ENCODE measurements around the gene IDUA. TPM values are rescaled to one million over a fixed set of nuclear protein-coding genes. Genes with fewer than 3 reads are reported as not detected.

Gene IDUA
- total and polyA plus RNA-seq, 10 of the 15 experiments (the other 5 are each of a cell fraction or from before 2014, with no cell fraction given) = 0.05 to 7.6 (median 1.4) TPM; not detected in 1

DNA sequence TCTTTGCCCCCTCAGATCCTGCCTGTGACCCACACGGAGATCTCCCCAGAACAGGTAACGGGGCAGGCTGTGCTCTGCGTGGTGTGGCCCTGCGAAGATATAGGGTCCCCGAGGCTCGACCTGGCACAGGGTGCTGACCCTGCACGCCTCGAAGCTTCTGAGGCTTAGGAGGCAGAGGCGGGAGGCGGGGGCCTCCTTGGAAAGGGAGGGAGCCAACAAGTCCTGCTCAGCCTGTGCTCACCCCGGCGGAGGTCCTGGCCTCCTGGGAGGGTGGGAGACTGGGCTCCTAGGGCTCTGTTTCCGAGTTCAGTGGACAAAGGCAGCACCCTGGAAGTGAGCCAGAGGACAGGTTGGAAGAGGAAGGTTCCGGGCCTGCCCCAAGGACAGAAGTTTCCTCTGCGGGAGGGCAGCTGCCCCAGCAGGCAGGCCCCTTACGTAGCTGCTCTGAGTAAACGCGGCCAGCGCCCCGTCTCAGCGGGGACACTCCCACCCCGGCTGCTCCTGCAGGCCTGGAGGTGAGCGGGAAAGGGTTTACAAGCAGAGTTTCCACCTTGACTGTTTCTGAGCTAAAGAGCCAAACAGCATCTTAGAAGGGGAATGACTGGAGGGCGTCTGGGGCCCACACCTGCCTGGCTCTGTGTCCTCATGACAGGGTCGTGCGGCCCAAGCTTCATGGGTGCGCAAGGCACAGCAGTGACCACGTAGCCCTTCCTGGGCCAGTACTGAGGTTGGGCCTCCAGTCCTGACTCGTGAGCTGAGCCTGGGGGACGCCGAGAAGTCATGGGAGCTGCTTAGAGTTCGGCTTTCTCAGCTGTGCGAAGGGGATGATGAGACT lies 38.5 kb upstream of the IDUA start:
- ChIA-PET CTCF (no interaction called here), SMC1A (ENCODE audit: uncharacterized antibody, unreplicated experiment) (no interaction called here), RAD21 (ENCODE audit: unreplicated experiment) (no interaction called here), POLR2A (interaction anchor here (0.6 kb wide), 1 partner anchor 235 kb away, joined by 3 read pairs; no protein-coding TSS in a partner anchor)
- H2AFZ ChIP-seq (ENCODE audit: control insufficient read depth, low read depth, low read length) = no peak overlapping the region
- DNase-seq (ENCODE audit: low read depth, low spot score) (no peak), ATAC-seq (no peak), FAIRE-seq (no peak)
- intact Hi-C loops (cut with micrococcal nuclease; ENCODE audit: unreplicated experiment) = no loop called here
- H3K27ac ChIP-seq (ENCODE audit: control insufficient read depth, insufficient read depth) = no peak overlapping the region
- H3K4me1 ChIP-seq (ENCODE audit: control insufficient read depth, insufficient read depth, low read length) = no peaks in the 10 kb centered on the region
- in situ Hi-C loops (cut with MboI) = no loop called here
- no TSS peak for BruUV-seq (replicated peaks)
- H3K79me2 ChIP-seq (ENCODE audit: control insufficient read depth, insufficient read depth, low read length) = no peaks in the 10 kb centered on the region
- no peak overlapping the region for H3K4me2 ChIP-seq (ENCODE audit: control insufficient read depth, insufficient read depth)
- no peak overlapping the region for H3K4me3 ChIP-seq
- no peaks in the 10 kb centered on the region for H3K27me3 ChIP-seq (replicated peaks in 1 of 2; ENCODE audit: control insufficient read depth in 2 of 2, insufficient read depth in 2 of 2, low read length in 1 of 2)
- H3K9ac ChIP-seq (ENCODE audit: control insufficient read depth, insufficient read depth, low read length) = no peak overlapping the region
- no peaks in the 10 kb centered on the region for H3K9me3 ChIP-seq (replicated peaks; ENCODE audit: control insufficient read depth, insufficient read depth, low read length)
- 71% methylated on average over 33 of the region's 33 CpGs for WGBS (ENCODE audit: insufficient coverage, insufficient replicate concordance, low lambda C conversion rate, missing lambda C conversion rate)
- TF ChIP-seq ESRRA (IDR thresholded peaks at IDR 0.05; ENCODE audit: low read length) = no peak
- H3K36me3 ChIP-seq (ENCODE audit: control insufficient read depth in 2 of 2, insufficient read depth in 2 of 2, low read length in 1 of 2) = no peaks in the 10 kb centered on the region
- H4K20me1 ChIP-seq (ENCODE audit: control insufficient read depth, insufficient read depth) = no peaks in the 10 kb centered on the region

DNA sequence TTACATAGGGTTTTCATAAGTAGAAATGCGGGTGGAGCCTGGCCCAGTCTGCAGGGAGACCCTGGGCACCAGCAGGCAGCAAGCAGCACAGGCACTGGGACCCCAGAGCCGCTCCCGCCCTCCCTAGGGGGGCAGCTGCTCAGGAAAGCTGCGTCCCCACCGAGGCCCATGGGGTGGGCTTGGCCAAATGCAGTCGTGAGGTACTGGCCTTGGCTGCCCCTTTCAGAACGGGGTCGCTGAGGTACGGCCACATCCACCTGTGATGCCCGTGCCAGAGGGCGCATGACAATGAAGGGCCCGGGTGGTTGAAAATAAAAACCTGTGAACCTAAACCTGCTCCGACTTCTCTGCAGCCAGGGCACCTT lies 37.9 kb upstream of the IDUA start:
- Histone ChIP-seq H3K9me3 (replicated peaks; ENCODE audit: control insufficient read depth, insufficient read depth, low read length) (no peaks in the 10 kb centered on the region), H3K4me1 (ENCODE audit: control insufficient read depth, insufficient read depth, low read length) (no peaks in the 10 kb centered on the region), H3K27ac (ENCODE audit: control insufficient read depth, insufficient read depth) (no peak overlapping the region), H3K79me2 (ENCODE audit: control insufficient read depth, insufficient read depth, low read length) (no peaks in the 10 kb centered on the region), H3K9ac (ENCODE audit: control insufficient read depth, insufficient read depth, low read length) (no peak overlapping the region), H3K4me3 (no peak overlapping the region), H3K27me3 (replicated peaks in 1 of 2; ENCODE audit: control insufficient read depth in 2 of 2, insufficient read depth in 2 of 2, low read length in 1 of 2) (no peaks in the 10 kb centered on the region), H3K4me2 (ENCODE audit: control insufficient read depth, insufficient read depth) (no peak overlapping the region), H4K20me1 (ENCODE audit: control insufficient read depth, insufficient read depth) (no peaks in the 10 kb centered on the region), H3K36me3 (ENCODE audit: control insufficient read depth in 2 of 2, insufficient read depth in 2 of 2, low read length in 1 of 2) (no peaks in the 10 kb centered on the region), H2AFZ (ENCODE audit: control insufficient read depth, low read depth, low read length) (no peak overlapping the region)
- ChIA-PET CTCF (no interaction called here), SMC1A (ENCODE audit: uncharacterized antibody, unreplicated experiment) (no interaction called here), RAD21 (ENCODE audit: unreplicated experiment) (no interaction called here), POLR2A (interaction anchor here (0.6 to 1.5 kb wide), 2 partner anchors 13 to 234 kb away, joined by 3 read pairs; no protein-coding TSS in a partner anchor)
- no peak for TF ChIP-seq ETV6 (conservative IDR thresholded peaks at IDR 0.05 in 1 of 2, IDR thresholded peaks at IDR 0.05 in 1 of 2; ENCODE audit: borderline replicate concordance in 1 of 2, low read depth in 1 of 2)
- TF ChIP-seq, protein P1, sequence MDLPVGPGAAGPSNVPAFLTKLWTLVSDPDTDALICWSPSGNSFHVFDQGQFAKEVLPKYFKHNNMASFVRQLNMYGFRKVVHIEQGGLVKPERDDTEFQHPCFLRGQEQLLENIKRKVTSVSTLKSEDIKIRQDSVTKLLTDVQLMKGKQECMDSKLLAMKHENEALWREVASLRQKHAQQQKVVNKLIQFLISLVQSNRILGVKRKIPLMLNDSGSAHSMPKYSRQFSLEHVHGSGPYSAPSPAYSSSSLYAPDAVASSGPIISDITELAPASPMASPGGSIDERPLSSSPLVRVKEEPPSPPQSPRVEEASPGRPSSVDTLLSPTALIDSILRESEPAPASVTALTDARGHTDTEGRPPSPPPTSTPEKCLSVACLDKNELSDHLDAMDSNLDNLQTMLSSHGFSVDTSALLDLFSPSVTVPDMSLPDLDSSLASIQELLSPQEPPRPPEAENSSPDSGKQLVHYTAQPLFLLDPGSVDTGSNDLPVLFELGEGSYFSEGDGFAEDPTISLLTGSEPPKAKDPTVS (IDR thresholded peaks at IDR 0.05; ENCODE audit: low read depth, low read length) = no peak
- TF ChIP-seq ESRRA (IDR thresholded peaks at IDR 0.05; ENCODE audit: low read length) = no peak
- no peak for TF ChIP-seq TAF1 (IDR thresholded peaks at IDR 0.05; ENCODE audit: borderline replicate concordance, low read depth, low read length)
- FAIRE-seq = no peak
- WGBS (ENCODE audit: insufficient coverage, insufficient replicate concordance, low lambda C conversion rate, missing lambda C conversion rate) = 81% methylated on average over 13 of the region's 13 CpGs
- in situ Hi-C loops (cut with MboI) (no loop called here), intact Hi-C loops (cut with micrococcal nuclease; ENCODE audit: unreplicated experiment) (no loop called here)
- ATAC-seq = no peak
- no TSS peak for BruUV-seq (replicated peaks)
- DNase-seq (ENCODE audit: low read depth, low spot score) = no peak

All from GM12878 (cell line).